PC-9 (cell line): Measurements from ENCODE around the gene DEAF1. TPM values are rescaled to one million over a fixed set of nuclear protein-coding genes. Genes with fewer than 3 reads are reported as not detected.

Experiments used
- BruUV-seq: library from RNA; stranded (reverse); fragments of 400-500 nt; replicated peaks from 2 replicates; lab custom pipeline; 2021; lab: Mats Ljungman, UMichigan
- CTCF ChIA-PET: fragments of 300-600 bp; sonication (Branson Sonifier 250); formaldehyde crosslinking; loops from one replicate; lab custom pipeline; 2022; ENCODE audit warnings: antibody characterized with exemption; lab: Charles Lee
- POLR2A ChIA-PET: fragments of 300-600 bp; sonication (Branson Sonifier 250); formaldehyde crosslinking; loops from one replicate; lab custom pipeline; 2022; ENCODE audit warnings: antibody characterized with exemption; ENCODE audit not compliant: unreplicated experiment; lab: Charles Lee
- DNase-seq, 2 experiments: peaks; one replicate each; pipeline versions ENCODE4 v3.0.0 to v3.0.0-alpha.2; 2015 to 2022; ENCODE audit warnings: mixed read lengths in 1 of 2
- H2AFZ ChIP-seq: fragments of 200-600 bp; sonication (generic); 2 replicates; pipeline ENCODE4 v1.8.1; 2017; ENCODE audit warnings: antibody characterized with exemption
- H3F3A ChIP-seq: fragments of 200-600 bp; sonication (generic); 2 replicates; pipeline ENCODE4 v1.8.1; 2017; ENCODE audit warnings: antibody characterized with exemption, mild to moderate bottlenecking, low read depth; ENCODE audit not compliant: insufficient read depth
- H3K27ac ChIP-seq: fragments of 200-600 bp; sonication (generic); 2 replicates; pipeline ENCODE4 v1.6.1; 2016; ENCODE audit warnings: mixed run types
- H3K27me3 ChIP-seq: fragments of 200-600 bp; sonication (generic); 2 replicates; pipeline ENCODE4 v1.6.1; 2016; ENCODE audit warnings: low read depth, mixed run types; ENCODE audit not compliant: insufficient read depth
- H3K36me3 ChIP-seq: fragments of 200-600 bp; sonication (generic); 2 replicates; pipeline ENCODE4 v1.6.1; 2016; ENCODE audit warnings: low read depth, mixed run types
- H3K4me1 ChIP-seq: fragments of 200-600 bp; sonication (generic); replicated peaks from 2 replicates; pipeline ENCODE4 v1.6.1; 2016; ENCODE audit warnings: mixed run types; ENCODE audit not compliant: insufficient read depth
- H3K4me2 ChIP-seq: fragments of 200-600 bp; sonication (generic); 2 replicates; pipeline ENCODE4 v1.6.1; 2017; ENCODE audit warnings: mixed run types
- H3K4me3 ChIP-seq: fragments of 200-600 bp; sonication (generic); 2 replicates; pipeline ENCODE4 v1.6.1; 2016; ENCODE audit warnings: mixed run types
- H3K79me2 ChIP-seq: fragments of 200-600 bp; sonication (generic); 2 replicates; pipeline ENCODE4 v1.6.1; 2017; ENCODE audit warnings: low read depth, mixed run types
- H3K9me2 ChIP-seq: fragments of 200-600 bp; sonication (generic); 2 replicates; pipeline ENCODE4 v1.8.1; 2017; ENCODE audit warnings: mild to moderate bottlenecking; ENCODE audit not compliant: insufficient read depth
- H3K9me3 ChIP-seq: fragments of 200-600 bp; sonication (generic); 2 replicates; pipeline ENCODE4 v1.8.1; 2016; ENCODE audit warnings: low read depth; ENCODE audit not compliant: insufficient read depth
- H4K20me1 ChIP-seq: fragments of 200-600 bp; sonication (generic); 2 replicates; pipeline ENCODE4 v1.8.1; 2017; ENCODE audit not compliant: insufficient read depth
- EZH2 ChIP-seq: fragments of 200-600 bp; sonication (generic); IDR thresholded peaks from 2 replicates; pipeline ENCODE4 v1.8.0; 2017; ENCODE audit warnings: antibody characterized with exemption, low read depth
- intact Hi-C: fragments of 100-400 bp; cut with micrococcal nuclease; formaldehyde crosslinking; loops from one replicate; pipeline ENCODE4 v1.10.0; 2022; ENCODE audit not compliant: unreplicated experiment
- total RNA-seq: library from RNA; stranded (reverse); gene quantifications from 2 replicates; pipeline ENCODE4 v1.2.3, GENCODE V29; 2021
- TF ChIP-seq, protein P1 (sequence below): fragments of 200-600 bp; sonication (generic); conservative IDR thresholded peaks from 2 replicates; pipeline ENCODE4 v1.6.1; 2017; ENCODE audit warnings: mixed run types, antibody characterized with exemption, mild to moderate bottlenecking, moderate library complexity

The DEAF1 gene
- total RNA-seq, 1 experiment from 2014 or later, result 36.9 TPM

DNA sequence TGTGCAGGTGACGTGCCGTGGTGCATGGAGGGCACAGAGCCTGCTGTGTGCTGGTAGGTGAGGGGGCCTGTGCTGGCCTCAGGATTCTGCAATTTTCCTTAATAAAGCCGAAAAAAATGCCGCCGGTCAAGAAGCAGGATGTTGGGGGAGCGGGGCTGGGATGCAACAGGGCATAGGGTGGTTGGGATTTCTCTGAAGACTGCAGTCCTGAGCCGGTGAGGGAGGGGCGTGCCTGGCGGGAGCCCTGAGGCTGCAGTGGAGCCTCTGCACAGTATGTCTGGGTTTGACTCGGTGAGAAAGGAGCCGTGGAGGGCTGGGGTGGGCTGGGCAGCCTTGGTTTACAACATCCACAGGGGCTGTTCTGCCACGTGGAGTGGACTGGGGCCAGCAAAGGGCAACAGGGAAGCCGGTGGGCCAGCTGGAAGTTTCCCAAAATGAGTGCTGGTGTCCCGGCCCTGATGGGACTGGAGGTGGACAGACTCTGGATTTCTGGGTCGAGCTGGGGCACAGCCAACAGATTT is 71.6 kb downstream of the DEAF1 start:
- TF ChIP-seq EZH2, result no peak
- TF ChIP-seq, protein P1, sequence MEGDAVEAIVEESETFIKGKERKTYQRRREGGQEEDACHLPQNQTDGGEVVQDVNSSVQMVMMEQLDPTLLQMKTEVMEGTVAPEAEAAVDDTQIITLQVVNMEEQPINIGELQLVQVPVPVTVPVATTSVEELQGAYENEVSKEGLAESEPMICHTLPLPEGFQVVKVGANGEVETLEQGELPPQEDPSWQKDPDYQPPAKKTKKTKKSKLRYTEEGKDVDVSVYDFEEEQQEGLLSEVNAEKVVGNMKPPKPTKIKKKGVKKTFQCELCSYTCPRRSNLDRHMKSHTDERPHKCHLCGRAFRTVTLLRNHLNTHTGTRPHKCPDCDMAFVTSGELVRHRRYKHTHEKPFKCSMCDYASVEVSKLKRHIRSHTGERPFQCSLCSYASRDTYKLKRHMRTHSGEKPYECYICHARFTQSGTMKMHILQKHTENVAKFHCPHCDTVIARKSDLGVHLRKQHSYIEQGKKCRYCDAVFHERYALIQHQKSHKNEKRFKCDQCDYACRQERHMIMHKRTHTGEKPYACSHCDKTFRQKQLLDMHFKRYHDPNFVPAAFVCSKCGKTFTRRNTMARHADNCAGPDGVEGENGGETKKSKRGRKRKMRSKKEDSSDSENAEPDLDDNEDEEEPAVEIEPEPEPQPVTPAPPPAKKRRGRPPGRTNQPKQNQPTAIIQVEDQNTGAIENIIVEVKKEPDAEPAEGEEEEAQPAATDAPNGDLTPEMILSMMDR, result no peak
- no peak for DNase-seq
- no peaks in the 10 kb centered on the region for H3K36me3 ChIP-seq
- ChIA-PET POLR2A (no interaction called here), CTCF (no interaction called here)
- H3K27me3 ChIP-seq, result no peaks in the 10 kb centered on the region
- H3K9me2 ChIP-seq, result no peaks in the 10 kb centered on the region
- no peaks in the 10 kb centered on the region for H4K20me1 ChIP-seq
- no peaks in the 10 kb centered on the region for H3K9me3 ChIP-seq
- H3K79me2 ChIP-seq, result no peaks in the 10 kb centered on the region
- intact Hi-C loops, result no loop called here
- BruUV-seq, result no TSS peak
- no peak overlapping the region for H3K4me3 ChIP-seq
- no peaks in the 10 kb centered on the region for H3K4me1 ChIP-seq
- H3K27ac ChIP-seq, result no peak overlapping the region
- H3F3A ChIP-seq, result peaks cover 3% of the 10 kb centered on the region; the same call in 1 of the 2 replicates
- no peak overlapping the region for H3K4me2 ChIP-seq
- H2AFZ ChIP-seq, result no peak overlapping the region

DNA sequence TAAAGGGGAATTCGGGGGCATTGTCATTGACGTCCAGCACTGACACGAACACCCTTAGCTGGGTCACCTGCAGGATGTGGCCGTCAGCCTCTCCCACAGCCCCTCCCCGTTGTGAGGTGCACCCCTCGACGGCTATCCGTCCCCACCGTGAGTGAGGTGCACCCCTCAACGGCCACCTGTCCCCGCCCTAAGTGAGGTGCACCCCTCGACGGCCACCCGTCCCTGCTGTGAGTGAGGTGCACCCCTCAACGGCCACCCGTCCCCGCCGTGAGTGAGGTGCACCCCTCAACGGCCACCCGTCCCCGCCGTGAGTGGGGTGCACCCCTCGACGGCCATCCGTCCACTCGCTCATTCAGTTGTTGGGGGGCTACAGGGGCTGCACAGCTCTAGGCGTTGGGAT is 73.2 kb downstream of the DEAF1 start:
- POLR2A ChIA-PET, result no interaction called here
- Histone ChIP-seq H3K4me3 (no peak overlapping the region), H3K27ac (no peak overlapping the region), H3K4me2 (no peak overlapping the region), H3K9me2 (no peaks in the 10 kb centered on the region), H4K20me1 (no peaks in the 10 kb centered on the region), H3K9me3 (no peaks in the 10 kb centered on the region), H3F3A (no peaks in the 10 kb centered on the region), H2AFZ (no peak overlapping the region), H3K27me3 (no peaks in the 10 kb centered on the region), H3K36me3 (no peaks in the 10 kb centered on the region), H3K79me2 (no peaks in the 10 kb centered on the region), H3K4me1 (no peaks in the 10 kb centered on the region)
- no TSS peak for BruUV-seq
- no peak for DNase-seq
- no peak for TF ChIP-seq EZH2
- TF ChIP-seq, protein P1, result no peak
- CTCF ChIA-PET, result no interaction called here
- intact Hi-C loops, result no loop called here

DNA sequence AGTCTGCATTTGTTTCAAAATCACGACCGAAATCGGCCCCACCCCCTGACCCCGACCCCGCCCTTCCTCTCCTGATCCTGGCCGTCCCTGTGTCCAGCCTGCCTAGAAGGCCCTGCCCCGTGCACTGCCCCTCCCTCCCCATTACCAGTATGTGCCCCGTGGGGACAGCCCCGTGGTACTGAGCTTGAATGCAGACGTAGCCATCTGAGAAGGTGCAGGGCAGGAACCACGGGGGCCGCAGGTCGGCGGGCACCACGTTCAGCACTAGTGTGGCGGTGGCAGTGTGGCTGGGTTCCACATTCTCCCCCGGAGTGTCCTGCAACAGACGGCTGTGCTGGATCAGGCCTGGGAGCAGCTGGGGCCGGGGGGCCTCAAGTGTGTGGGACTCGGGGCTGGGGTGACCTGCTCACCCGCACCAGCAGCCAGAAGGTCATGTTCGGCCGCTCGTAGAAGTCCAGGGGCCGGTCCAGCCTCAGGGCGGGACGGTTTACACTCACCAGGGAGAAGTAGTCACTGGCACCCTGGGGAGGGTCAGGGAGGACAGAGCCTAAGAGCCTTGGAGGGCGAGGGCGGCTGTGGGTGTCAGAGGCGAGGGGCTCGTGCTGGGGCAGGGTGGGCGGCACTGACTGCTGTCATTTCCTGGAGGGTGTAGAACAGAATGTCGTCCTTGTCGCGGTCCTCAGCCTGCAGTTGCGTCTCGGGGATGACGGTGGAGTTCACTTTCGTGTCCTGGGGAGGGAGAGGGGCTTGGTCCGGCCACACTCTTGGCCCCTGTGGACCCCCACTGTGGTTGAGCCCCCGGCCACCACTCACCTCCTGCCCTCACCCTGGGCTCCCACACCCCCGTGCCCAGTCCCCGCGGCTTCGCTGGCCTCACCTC is 73.8 kb downstream of the DEAF1 start:
- POLR2A ChIA-PET, result no interaction called here
- no peak overlapping the region for H3K27ac ChIP-seq
- H3K4me1 ChIP-seq, result no peaks in the 10 kb centered on the region
- H3F3A ChIP-seq, result peaks cover 3% of the 10 kb centered on the region; the same call in 1 of the 2 replicates
- H3K36me3 ChIP-seq, result no peaks in the 10 kb centered on the region
- no peak for TF ChIP-seq EZH2
- TF ChIP-seq, protein P1, result no peak
- intact Hi-C loops, result loop anchor here (1.0 kb wide), 1 partner anchor 9 kb away; no protein-coding TSS in a partner anchor
- BruUV-seq, result no TSS peak
- CTCF ChIA-PET, result no interaction called here
- H3K9me3 ChIP-seq, result no peaks in the 10 kb centered on the region
- no peak overlapping the region for H2AFZ ChIP-seq
- H3K4me2 ChIP-seq, result no peak overlapping the region
- H4K20me1 ChIP-seq, result no peaks in the 10 kb centered on the region
- H3K9me2 ChIP-seq, result no peaks in the 10 kb centered on the region
- H3K79me2 ChIP-seq, result no peaks in the 10 kb centered on the region
- no peak overlapping the region for H3K4me3 ChIP-seq
- DNase-seq, result no peak
- no peaks in the 10 kb centered on the region for H3K27me3 ChIP-seq
